NT2/D1 (cell line): Measurements from ENCODE around the gene ACTA2.

Experiments used
- DNase-seq: peaks from one replicate; pipeline ENCODE4 v3.0.0-alpha.2; 2011; ENCODE audit warnings: low read depth, low spot score
- H3K27me3 ChIP-seq: 2 replicates; pipeline ENCODE4 v1.6.0; 2011; ENCODE audit warnings: mild to moderate bottlenecking; ENCODE audit not compliant: insufficient read length, insufficient read depth
- H3K36me3 ChIP-seq: 2 replicates; pipeline ENCODE4 v1.6.1; 2011; ENCODE audit warnings: mild to moderate bottlenecking, low read length, mixed read lengths; ENCODE audit not compliant: insufficient read depth, insufficient read length
- H3K4me1 ChIP-seq: 2 replicates; pipeline ENCODE4 v1.5.1; 2011; ENCODE audit not compliant: insufficient read depth, insufficient read length
- H3K4me3 ChIP-seq: 2 replicates; pipeline ENCODE4 v1.5.1; 2011; ENCODE audit warnings: low read depth; ENCODE audit not compliant: insufficient read length
- H3K9ac ChIP-seq: 2 replicates; pipeline ENCODE4 v1.6.0; 2011; ENCODE audit warnings: low read depth; ENCODE audit not compliant: insufficient read length
- H3K9me3 ChIP-seq: 2 replicates; pipeline ENCODE4 v1.5.1; 2011; ENCODE audit warnings: mild to moderate bottlenecking, low read length; ENCODE audit not compliant: insufficient read depth
- SUZ12 ChIP-seq: IDR thresholded peaks from 2 replicates; pipeline ENCODE4 v1.6.1; 2011; ENCODE audit not compliant: insufficient read length, insufficient read depth; ENCODE audit errors: extremely low read depth
- YY1 ChIP-seq: IDR thresholded peaks from 2 replicates; pipeline ENCODE4 v1.6.1; 2011; ENCODE audit not compliant: insufficient read length, insufficient read depth
- ZNF274 ChIP-seq: IDR thresholded peaks from 2 replicates; pipeline ENCODE4 v1.6.1; 2011; ENCODE audit warnings: mild to moderate bottlenecking, low read depth, low read length

ACTA2 gene

GRCh38 chr10:88987840-88988239, 35.3 kb upstream of the ACTA2 start:
- Histone ChIP-seq H3K9me3 (no peaks in the 10 kb centered on the region), H3K9ac (no peak overlapping the region), H3K4me1 (no peaks in the 10 kb centered on the region), H3K4me3 (no peak overlapping the region), H3K27me3 (peaks cover 23% of the 10 kb centered on the region), H3K36me3 (no peaks in the 10 kb centered on the region)
- no peak for DNase-seq
- TF ChIP-seq ZNF274 (no peak), YY1 (no peak), SUZ12 (no peak)

- H3K9me3 ChIP-seq = no peaks in the 10 kb centered on the region
- TF ChIP-seq SUZ12 (no peak), YY1 (no peak), ZNF274 (no peak)
- no peak overlapping the region for H3K9ac ChIP-seq
- H3K27me3 ChIP-seq = peaks cover 23% of the 10 kb centered on the region
- no peaks in the 10 kb centered on the region for H3K36me3 ChIP-seq
- DNase-seq = no peak
- no peak overlapping the region for H3K4me3 ChIP-seq
- no peaks in the 10 kb centered on the region for H3K4me1 ChIP-seq
Measured at GRCh38 chr10:88987243-88987725, 34.7 kb upstream of the ACTA2 start.

DNA sequence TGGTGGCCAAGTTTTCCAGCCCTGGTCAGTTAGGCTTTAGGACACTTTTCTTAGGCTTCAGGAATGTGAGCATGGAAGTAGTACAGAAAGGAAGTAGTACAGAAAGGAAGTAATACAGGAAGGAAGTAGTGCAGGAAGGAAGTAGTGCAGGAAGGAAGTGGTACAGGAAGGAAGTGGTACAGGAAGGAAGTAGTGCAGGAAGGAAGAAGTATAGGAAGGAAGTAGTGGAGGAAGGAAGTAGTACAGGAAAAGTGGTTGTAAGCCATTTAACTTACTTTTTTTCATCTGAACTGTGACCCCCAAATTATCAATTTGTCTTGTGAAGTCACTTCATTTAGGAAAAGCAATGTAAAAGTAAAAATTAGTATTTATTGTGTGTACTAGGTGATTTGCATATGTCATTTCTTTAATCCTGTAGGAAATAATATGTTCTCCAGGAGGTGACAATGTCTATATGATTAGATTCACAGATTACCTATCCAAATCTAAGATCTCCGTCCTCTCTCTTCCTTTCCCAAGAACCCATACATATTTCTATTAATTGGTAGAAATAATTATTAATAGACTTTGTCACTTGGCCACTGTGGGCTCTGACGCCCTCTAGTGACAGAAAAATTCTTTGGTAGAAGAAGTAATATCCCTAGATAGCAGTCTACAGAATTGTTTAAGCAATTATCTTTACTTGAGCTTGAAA, 34.1 kb upstream of the ACTA2 start:
- no peaks in the 10 kb centered on the region for H3K36me3 ChIP-seq
- no peaks in the 10 kb centered on the region for H3K4me1 ChIP-seq
- peaks cover 23% of the 10 kb centered on the region for H3K27me3 ChIP-seq
- no peak for DNase-seq
- TF ChIP-seq SUZ12 (no peak), YY1 (no peak), ZNF274 (no peak)
- no peaks in the 10 kb centered on the region for H3K9me3 ChIP-seq
- no peak overlapping the region for H3K9ac ChIP-seq
- H3K4me3 ChIP-seq = no peak overlapping the region

- Histone ChIP-seq H3K9me3 (no peaks in the 10 kb centered on the region), H3K27me3 (peaks cover 6% of the 10 kb centered on the region), H3K9ac (no peak overlapping the region), H3K4me3 (no peak overlapping the region), H3K36me3 (no peaks in the 10 kb centered on the region), H3K4me1 (no peaks in the 10 kb centered on the region)
- DNase-seq = no peak
- no peak for TF ChIP-seq YY1
- TF ChIP-seq SUZ12 = no peak
- no peak for TF ChIP-seq ZNF274
Measured at GRCh38 chr10:88984525-88984924, 32.0 kb upstream of the ACTA2 start.

DNA sequence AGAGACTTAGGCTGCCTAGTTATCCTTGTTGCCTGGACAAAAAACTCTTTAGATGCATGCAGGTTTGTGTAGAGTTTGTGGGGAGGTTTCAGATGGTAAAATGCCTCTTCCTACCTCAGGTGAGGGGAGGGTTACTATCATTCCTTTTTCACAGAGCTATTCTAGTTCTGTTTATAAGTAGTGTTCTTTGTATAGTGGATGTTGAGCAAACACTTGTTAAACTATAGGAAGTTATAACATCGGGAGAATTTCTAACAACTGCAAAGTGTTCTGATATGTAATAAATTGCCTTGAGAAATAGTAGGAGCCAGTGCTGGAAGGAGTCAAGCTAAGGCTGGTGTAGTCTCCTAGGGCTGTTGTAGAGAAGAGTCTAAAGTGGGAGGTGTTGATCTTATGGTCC, 31.4 kb upstream of the ACTA2 start:
- H3K36me3 ChIP-seq = no peaks in the 10 kb centered on the region
- TF ChIP-seq YY1 = no peak
- TF ChIP-seq ZNF274 = no peak
- TF ChIP-seq SUZ12 = no peak
- H3K4me1 ChIP-seq = no peaks in the 10 kb centered on the region
- no peak overlapping the region for H3K4me3 ChIP-seq
- DNase-seq = no peak
- H3K9me3 ChIP-seq = no peaks in the 10 kb centered on the region
- no peak overlapping the region for H3K9ac ChIP-seq
- peaks cover under 1% of the 10 kb centered on the region for H3K27me3 ChIP-seq

DNA sequence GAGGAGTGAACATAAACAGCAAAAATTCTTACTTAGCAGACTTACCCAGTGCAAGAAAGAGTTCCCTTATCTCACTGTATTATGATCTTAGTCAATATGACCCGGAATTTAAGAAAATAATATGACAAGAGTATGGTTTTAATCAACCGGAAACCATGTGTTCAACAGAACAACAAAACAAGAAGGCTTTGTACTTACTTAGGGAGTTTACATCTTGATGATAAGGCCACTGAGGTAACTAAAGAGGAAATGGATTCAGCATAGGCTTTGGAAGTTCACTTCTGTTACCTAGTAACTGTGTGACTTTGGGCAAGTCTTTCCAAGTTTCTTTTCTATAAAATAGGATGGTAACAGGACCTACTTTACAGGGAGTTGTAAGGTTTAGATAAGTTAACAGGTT, 30.6 kb upstream of the ACTA2 start:
- Histone ChIP-seq H3K9ac (no peak overlapping the region), H3K27me3 (no peaks in the 10 kb centered on the region), H3K9me3 (no peaks in the 10 kb centered on the region), H3K4me3 (no peak overlapping the region), H3K36me3 (no peaks in the 10 kb centered on the region), H3K4me1 (no peaks in the 10 kb centered on the region)
- TF ChIP-seq SUZ12 (no peak), YY1 (no peak), ZNF274 (no peak)
- no peak for DNase-seq

DNA sequence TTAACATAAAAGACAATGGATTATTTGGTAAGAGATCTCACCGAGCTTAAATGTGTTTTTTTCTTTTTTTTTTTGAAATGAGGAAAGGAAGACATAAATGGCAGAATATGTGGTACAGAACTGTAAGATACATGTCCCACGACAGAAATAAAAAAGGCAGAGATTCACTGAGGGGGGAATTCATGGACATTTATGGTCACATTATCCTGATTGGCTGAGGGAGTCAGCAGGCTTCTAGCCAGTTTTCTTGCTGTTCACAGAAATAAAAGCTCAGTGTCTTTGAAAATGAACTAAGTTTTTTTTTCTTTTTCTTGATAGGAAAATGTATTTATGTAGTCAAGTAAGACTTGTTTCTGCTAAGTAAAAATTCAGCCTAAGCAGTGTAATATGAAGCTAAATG, 29.8 kb upstream of the ACTA2 start:
- no peaks in the 10 kb centered on the region for H3K4me1 ChIP-seq
- no peak overlapping the region for H3K4me3 ChIP-seq
- H3K27me3 ChIP-seq = no peaks in the 10 kb centered on the region

More for the DNA sequence above, 29.8 kb upstream of the ACTA2 start:
- no peak for TF ChIP-seq ZNF274
- TF ChIP-seq YY1 = no peak
- no peak for TF ChIP-seq SUZ12
- DNase-seq = no peak
- no peaks in the 10 kb centered on the region for H3K9me3 ChIP-seq
- H3K9ac ChIP-seq = no peak overlapping the region
- no peaks in the 10 kb centered on the region for H3K36me3 ChIP-seq
